Glomerular endothelial cell (primary cell): ENCODE results near the gene LIM2. TPM values are rescaled to one million over a fixed set of nuclear protein-coding genes. Genes with fewer than 3 reads are reported as not detected.
"Not testable (repeated sequence)": the region's sequence is repeated elsewhere in the genome, so short reads cannot be mapped to it uniquely, and the experiment has no call there.

Experiments
- DNase-seq: peaks from one replicate; pipeline ENCODE4 v3.0.0-alpha.2; 2011; ENCODE audit warnings: low read depth, low spot score; ENCODE audit errors: extremely low read depth
- total RNA-seq: library from RNA; depleted of rRNA; stranded (reverse); fragments of >200 nt; gene quantifications from 2 replicates; pipeline ENCODE4 v1.2.3, GENCODE V29; 2015

Gene LIM2
- total RNA-seq, 1 donor from 2014 or later, result not detected

DNA sequence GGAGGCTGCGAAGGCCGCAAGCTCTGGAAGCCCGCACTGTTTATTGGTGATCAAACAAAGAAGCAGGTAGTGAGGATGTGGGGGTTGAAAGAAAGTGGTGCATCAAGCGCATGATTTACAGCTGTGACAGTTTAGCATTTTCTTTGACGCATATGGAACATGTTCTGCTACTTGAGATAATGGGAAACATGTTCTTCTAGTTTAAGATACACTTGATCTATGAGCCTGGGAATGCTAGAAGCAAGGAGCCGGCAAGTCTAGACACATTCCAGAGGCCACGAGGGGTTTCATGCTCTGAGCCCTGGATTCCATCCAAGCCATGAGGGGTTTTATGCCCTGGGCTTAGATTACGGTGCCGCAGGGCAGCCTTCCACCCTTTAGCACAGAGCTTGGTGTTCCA is 9.7 kb upstream of the LIM2 start:
- not testable (repeated sequence) for DNase-seq

DNA sequence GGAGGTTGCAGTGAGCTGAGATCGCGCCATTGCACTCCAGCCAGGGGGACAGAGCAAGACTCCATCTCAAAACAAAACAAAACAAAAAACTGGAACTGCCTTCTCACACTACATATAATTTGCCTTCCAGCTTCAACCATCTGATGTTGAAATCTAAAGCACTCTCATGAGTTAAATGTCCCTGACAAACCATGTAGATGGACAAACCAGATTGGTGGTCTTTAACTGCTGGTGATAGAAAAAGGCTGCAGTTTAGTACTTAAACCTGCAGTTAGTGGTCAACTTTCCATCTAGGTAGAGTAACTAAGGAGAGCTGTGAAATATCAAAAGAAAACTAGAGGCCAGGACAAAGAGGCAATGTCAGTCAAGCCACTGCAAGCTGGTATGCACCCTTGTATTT is 8.4 kb upstream of the LIM2 start:
- DNase-seq, result no peak

DNA sequence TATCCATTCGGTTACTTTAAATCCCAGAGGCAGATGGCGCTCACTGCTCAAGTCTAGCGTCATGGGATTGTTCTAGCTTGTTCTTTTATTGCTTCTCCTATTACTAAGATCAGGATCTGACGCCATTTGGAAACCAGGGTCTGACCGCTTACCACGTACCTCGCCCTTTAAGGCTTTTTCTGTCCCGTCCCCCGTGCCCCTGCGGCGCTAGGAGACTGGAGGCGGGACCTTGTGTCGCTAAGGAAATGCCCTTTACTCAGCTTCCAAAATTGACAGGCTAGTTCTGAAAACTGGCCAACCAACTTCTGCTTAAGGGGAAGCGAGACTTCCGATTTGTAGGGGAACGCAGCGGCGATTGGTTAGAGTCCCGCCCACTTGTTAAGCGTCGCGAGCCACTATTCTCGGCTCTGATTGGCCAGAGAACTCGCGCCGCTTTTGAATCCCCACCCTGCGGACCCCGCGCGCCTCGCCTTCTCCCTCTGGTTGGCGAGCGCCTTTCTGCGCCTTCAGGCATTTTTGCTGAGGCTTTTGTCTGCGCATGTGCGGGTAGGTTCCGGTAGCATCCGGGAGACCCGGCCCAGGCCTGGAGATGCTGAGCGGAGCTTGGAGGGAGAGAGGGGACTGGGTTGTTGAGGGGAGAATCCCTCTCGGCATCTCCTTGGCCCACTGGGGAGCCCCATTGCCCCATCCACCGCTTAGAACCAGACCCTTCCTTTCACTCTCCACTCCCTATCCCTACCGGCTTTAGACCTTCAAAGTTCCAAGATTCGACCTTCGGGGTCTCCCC is 6.5 kb upstream of the LIM2 start:
- peak; percentile 94 for DNase-seq

DNA sequence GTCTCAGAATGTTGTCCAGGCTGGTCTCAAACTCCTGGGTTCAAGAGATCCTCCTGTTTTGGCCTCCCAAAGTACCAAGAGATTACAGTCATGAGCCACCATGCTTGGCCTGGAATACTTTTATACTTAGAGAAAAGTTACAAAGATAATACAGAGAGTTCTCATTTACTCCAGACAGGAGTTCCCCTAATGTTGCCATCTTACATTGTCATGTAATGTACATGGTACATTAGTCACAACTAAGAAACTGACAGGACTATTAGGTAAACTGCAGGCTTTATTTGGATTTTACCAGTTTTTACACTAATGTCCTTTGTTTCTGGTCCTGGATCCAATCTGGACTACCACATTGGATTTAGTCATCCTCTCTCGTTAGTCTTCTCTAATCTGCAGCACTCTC is 4.9 kb upstream of the LIM2 start:
- DNase-seq, result no peak

DNA sequence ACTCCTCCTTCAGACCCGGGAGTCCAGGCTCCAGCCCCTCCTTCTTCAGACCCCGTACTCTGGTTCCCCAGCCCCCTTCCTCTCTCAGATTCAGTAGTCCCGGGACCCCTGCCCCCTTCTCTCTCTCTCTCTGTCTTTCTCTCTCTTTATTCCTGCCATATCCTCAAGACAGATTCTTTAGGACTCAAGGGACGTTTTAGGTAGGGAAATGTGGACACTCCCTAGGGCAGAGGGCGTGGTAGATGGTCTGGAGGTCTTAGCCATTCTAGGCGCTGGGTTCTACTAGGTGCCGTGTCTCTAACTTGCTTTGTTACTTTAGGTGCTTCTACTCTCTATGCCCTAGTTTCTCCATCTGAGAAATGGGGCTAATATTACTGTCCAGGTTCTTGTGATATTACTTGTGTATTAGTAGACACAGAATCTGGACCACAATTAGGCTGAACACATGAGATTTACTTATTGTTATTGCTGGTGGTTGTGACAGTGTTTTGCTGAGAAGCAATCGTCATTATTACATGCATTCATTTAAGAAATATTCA is 3.4 kb upstream of the LIM2 start:
- no peak for DNase-seq

DNA sequence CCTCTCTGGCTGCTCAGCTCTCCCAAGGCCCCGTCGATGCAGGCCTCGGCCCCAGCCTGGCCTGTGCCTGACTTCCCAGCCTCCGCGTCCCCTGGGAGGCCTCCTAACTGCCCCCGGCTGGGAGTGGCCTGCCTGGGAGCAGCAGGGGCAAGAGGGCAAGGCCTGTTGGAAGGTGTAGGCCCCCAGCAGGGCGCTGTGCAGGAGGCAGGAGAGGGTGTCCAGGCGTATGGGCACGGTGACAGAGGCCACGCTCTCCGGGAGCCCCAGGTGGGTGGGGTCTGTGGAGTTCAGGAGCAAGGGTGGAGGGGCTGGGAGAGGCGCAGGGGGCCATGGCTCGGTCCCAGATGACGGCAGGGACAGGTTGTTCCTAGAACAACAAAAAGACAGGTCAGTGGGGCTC is 1.4 kb upstream of the LIM2 start:
- DNase-seq, result no peak

DNA sequence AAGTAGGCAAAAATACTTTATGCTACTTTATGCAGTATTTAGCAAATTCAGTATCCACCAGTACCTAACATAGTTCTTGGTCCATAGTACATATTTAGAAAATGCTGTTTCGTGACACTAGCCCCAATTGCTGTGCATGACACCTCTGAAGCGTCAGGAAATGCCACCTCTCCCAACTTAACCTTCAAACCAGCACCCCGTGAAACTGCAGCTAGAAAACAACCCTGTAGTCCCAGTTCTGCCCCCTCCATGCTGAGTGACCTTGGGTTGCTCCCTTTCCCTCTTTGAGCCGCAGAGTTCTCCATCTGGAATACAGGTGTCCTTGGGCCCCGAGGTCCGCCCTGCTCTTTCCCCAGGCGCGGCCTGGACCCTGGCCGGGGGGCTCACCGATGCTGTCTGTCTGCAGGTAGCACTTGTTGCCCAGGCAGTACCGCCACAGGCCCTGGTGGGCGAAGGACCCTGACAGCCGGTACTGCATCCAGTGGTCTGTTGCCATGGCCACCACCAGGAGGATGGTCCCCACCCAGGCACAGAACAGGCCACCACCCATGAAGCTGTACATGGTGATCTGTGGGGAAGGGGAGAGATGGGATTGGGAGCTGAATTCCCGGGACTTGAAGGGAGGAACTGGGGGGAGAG is 773 bp downstream of the LIM2 start:
- DNase-seq, result no peak

DNA sequence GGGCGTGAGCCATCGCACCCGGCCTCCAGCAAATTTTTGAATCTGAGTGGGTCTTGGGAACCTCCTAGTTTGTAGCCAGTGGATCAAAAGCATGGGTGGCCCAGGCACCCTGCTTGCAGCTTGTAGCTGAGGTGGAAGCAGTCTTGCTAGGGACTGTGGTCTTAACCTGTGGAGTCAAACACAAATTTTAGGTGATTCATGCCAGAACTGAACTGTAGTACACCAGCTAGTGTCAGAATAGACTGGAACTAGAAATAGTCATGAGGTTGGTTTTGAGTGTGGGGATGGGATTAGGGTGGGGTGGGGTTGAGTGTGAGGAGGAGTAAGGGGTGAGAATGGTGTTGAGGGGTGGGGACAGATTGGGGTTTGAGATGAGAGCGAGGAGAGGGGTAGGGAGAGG is 5.8 kb downstream of the LIM2 start:
- no peak for DNase-seq

DNA sequence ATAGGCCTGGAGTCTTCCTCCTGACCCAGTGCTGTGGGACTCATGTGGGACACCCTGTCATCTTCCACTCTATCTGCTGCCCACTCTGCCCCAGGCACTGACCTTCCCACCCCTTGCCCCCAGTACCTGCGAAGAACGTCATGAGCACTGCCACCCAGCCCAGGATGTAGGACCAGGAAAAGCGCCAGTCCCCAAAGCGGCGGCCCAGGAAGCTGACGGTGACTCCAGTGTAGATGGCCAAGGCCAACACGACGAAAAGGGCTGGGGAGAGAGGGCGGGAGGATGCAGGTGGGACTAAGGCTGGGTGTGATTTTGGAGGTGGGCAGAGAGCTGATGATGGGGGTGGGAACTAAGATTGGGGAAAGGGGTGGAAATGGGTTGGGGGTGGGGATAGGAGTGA is 7.4 kb downstream of the LIM2 start:
- no peak for DNase-seq

DNA sequence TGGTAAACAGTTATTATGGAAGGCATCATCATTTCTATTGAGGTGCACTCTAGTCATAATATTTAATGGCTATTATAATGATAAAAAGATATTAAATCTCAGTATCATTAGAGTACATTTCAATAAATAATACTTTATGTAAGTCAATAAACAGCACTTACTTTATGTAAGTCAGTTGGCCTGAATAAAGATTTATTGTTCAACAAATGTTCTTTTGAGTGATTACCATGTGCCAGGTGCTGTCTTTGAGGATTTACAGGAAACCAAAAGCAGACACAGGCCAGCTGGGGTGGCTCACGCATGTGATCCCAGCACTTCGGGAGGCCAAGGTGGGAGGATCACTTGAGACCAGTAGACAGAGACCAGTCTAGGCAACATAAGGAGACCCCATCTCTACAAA is 10.4 kb downstream of the LIM2 start:
- DNase-seq, result no peak

DNA sequence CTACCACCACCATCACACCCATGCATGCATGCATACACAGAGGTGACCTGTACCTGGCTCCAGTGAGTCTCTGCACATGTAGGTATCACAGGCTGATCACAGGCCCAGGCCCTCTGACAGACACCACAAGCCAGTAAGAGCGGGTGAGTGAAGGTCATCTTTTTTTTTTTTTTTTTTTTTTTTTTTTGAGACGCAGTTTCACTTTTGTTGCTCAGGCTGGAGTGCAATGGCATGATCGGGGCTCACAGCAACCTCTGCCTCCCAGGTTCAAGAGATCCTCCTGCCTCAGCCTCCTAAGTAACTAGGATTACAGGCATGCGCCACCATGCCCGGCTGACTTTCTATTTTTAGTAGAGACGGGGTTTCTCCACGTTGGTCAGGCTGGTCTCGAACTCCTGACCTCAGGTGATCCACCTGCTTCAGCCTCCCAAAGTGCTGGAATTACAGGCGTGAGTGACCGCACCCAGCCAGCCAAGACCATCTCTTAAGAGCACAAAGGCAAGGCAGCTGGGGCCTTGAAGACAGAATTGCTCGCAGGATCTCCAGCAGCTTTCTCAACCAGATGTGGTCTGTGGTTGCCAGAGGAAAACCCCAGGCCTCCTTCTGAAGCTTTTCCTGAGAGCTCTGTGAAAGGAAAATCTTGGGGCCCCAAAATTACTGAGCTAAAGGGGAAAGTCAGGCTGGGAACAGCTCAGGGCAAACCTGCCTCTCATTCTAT is 12.1 kb downstream of the LIM2 start:
- DNase-seq, result no peak

DNA sequence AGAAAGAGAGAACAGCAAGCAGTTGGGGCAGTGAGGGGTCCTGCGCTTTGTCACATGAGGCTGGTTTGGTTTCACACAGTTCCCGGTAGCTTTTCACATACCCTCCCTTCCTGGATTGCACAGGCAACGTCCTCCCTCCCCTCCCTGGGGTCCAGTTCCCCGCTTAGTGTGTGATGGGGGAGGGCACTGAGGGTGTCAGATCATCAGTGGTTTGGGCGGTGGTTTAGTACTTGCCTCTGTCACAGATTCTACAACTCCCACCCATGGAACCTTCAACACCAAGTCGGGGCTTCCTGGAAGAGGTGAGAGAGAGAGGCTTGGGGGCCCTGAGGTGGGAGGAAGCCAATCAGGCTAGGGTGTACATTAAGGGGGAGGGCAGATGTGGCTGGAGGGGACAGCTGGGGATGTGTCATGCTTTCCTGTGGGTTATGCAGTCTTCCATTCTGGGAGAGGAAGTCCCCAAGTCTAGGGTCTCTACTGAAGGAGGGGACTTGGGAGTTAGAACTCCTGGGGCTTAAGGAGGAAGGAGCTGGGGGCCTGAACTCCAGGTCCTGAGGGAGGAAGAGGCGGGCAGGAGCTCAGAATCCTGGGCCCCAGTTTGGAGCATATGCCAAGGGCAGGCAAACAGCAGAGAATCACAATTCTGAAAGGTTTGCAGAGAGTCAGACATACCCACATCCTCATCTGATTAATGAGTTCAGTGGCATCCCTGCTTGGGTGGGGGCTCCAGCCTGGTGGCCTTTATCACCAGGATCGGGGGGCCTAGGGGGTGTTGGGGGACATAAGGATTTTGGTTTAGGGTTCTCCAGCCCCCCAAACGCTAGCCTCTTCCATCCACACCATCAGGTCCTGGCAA is 14.9 kb downstream of the LIM2 start, which contains the start of gene NKG7:
NKG7 (minus strand) TSS at position 6 of the 856 bp plus-strand sequence. CDS start 119 bp downstream, outside the sequence.
- DNase-seq, result no peak

DNA sequence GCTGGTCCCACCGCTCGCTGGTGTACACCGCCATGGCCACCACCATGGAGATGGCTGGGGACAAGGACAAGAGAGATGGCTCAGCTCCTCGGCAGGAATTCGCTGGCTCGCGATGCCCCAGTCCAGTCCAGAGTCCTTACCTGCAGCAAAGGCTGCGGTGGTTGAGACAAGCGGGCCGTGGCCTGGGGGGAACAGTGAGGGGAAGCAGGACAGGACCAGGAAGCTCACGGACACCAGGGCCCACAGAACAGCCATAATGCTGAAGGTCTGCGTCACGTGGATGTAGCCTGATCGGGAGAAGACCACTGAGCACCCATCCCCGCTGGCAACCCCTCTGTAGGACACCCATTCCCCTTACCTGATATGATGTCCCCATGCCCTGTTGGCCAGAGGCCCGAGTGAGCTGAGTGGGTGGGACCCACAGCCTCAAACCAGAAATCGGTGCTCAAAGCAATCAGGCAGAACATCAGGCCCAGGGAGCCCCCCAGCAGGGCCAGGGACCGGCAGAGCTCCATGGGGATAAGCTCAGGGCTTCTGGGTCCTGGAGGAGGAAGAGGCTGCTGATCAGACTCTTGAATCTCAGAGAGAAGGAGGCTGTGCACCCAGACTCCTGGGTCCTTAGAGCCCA is 15.6 kb downstream of the LIM2 start:
- no peak for DNase-seq

DNA sequence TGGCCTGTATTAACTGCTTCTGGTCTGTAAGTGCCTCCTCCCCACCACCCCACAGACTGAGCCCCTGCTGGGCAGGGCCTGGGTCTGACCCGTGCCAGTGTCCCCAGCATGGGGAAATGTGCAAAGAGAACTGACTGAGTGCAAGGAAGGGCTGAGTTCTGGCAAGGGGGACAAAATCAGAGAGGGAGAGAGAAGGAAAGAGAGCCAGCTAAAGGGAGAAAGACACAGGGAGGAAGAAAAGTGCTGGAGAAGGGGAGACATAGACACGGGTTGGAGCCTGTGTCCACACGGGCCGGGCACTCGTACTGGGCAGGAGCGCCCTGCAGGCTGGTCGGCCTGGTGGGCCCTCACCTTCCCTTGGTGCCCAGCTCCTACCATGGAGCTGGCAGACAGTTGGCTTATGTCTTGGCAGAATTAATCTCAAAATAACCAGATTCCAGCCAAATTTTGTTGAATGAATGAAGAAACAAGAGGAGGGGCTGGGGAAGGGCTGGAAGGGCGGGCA is 16.5 kb downstream of the LIM2 start:
- DNase-seq, result no peak

DNA sequence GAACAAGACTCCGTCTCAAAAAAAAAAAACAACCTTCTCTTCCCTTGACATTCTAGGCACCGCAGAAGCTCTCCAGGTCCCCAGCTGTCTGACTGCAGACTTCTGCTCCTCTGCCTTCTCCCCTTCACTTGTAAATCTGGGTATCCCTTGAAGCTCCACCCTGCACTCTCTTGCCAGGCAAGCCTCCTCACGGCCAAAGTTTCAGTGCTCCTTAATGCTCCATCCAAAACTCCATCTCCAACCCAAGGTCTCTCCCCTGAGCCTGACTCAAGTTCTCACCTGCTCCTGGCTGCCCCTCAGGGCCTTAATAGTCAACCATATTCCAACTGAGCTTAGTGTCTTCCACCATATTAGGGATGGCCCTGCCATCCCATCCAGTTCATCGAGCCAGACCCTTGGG is 17.5 kb downstream of the LIM2 start:
- DNase-seq, result no peak

DNA sequence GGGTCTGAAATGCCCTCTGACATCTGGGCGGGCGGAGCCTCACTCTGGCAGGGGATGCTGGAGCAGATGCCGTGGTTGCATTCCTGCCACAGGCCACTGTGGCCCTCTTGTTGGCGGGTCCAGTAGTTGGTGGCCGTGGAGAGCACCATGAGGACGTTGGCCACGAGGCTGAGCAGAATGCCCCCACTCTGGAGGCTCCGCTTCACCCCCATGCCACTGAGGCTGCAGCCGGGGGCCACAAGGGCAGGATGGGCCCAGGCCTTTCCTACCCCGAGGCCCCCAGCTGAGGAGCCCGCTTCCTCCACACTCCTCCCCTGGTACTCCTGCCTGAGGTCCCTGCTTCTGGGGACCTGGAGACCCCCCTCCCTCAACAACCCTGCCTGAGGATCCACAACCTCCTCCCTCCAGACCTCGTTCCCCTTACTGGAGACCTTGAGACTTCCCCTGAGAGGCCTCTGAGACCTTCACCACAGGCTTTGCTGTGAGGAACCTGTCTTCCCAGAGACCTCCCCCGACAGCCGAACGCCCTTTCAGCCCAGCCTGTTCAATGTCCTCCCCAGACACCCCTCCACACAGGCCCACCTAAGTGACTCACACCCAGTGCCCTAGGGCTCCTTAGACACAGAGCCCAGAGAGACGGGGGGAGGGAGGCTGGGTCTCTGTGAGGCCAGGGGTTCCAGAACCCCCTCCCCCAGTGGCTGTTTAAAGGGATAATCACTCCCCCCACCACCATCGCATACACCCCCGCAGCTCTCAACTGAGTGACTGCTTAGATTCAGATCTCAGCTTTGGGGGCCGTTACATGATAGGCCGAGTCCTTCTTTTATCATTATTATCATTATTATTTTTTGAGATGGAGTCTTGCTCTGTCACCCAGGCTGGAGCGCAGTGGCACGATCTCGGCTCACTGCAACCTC is 19.1 kb downstream of the LIM2 start, which contains the start of gene CLDND2:
CLDND2 (minus strand) TSS at position 638 of the 917 bp plus-strand sequence; CDS start at position 212, 426 bp downstream.
- DNase-seq, result no peak

DNA sequence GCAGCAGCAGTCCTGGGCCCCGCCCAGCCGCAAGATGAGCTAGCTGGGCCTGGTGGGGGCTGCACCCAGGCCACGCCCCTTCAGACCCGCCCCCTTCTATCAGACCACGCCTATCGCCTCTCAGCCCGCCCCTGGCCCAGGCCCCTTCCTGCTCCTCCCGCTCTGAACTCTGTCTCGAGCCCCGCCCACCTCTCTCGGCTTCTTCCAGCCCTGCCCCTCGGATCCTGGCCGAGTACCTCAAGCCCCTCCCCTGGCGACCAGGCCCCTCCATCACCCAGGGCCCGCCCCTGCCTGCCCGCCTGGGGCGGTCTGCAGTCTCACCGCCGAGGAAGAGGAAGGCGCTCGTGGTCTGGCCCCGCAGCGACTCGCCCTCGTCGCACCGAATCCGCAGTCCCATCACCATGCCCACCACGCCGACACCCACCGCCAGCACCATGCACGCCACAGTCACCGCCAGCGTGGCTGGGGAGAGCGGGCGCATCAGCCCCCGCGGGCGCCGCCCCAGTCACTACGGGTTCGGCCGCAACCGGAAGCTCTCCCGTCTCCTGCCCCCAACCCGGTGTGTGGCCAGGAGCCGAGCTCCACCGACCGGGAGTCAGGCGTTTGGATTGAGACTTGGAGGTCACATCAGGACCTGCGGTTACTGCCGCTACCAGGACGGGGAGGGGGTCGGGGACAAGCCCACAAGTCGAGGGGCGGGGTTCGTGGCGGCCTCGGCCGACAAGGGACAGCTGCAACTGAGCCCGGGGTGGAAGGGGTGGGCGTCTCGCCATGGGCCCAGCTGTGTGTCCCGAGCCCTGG is 20.0 kb downstream of the LIM2 start:
- DNase-seq, result peak; percentile 81

DNA sequence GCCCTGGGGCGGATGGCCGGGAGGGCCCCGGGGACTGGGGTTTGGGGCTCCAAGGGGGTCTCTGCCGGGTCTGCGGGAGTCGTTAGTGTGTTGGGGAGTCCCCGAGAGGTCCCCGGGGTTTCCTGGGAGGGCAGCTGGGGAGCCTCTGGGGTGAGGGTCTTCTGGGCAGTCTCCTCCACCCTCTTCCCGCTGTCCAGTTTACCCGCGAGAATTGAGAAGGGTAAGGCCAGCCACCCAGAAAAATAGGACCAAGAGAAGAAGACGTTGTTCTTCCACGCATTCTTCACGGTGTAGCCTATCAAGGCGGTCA is 20.6 kb downstream of the LIM2 start:
- no peak for DNase-seq
